T1000 (cell line): ENCODE data around the gene ZFAND2B.

Source experiments
- DNase-seq: peaks from one replicate; lab custom pipeline; 2025; ENCODE audit warnings: mixed read lengths; lab: John Stamatoyannopoulos, UW

The ZFAND2B gene

DNA sequence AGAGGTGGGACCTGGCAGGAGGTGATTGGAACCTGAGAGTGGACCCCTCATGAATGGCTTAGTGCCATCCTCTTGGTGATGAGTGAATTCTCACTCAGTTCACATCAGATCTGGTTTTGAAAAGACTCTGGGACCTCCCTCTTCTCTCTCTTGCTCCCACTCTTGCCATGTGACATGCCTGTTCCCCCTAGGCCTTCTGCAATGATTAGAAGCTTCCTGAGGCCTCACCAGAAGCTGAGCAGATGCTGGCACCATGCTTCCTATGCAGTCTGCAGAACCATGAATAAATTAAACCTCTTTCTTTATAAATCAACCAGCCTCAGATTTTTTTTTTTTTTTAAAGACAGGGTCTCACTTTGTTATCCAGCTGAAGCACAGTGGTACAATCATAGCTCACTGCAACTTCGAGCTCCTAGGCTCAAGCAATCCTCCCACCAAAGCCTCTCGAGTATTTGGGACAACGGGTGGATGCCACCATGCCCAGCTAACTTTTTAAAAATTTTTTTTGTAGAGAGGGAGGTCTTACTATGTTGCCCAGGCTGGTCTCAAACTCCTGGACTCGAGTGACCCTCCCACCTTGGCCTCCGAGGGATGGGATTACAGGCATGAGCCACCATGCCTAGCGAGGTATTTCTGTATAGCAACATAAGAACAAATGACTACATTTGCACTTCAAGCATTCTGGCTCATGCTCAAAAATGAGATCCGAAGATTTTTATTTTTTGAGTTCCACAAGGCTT lies 2.0 kb upstream of the ZFAND2B start:
- DNase-seq: no peak

GRCh38 chr2:219205165-219205538 lies 1.4 kb upstream of the ZFAND2B start:
- no peak for DNase-seq

GRCh38 chr2:219205981-219206327 lies 628 bp upstream of the ZFAND2B start:
- DNase-seq: no peak

DNA sequence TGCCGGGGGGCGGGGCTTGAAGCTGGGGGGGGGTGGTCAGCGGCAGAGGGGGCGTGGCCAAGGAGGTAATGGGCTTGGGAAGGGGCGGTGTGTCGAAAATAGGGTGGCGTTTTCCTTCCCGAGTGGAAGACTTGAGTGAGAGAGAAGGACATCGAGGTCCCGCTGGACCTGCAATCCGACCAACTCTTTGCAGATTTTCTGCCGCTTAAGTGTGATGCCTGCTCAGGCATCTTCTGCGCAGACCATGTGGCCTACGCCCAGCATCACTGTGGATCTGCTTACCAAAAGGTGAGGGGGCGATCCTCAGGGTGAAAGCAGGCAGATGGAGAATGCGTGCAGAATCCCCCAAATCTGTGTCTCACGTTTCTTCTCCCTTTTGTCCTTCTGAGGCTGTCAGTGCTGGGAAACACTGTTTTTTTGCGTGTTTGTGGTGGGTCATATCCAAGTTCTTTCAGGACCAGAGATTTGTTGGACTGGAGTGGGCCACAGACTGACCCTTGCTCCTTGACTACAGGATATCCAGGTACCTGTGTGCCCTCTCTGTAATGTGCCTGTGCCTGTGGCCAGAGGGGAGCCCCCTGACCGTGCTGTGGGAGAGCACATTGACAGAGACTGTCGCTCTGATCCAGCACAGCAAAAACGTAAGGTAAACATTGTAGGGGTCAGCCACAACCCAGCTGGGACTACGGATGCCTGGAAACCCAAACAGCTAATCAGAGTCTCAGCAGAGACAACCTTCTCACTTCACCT lies 727 bp downstream of the ZFAND2B start:
- DNase-seq: no peak

DNA sequence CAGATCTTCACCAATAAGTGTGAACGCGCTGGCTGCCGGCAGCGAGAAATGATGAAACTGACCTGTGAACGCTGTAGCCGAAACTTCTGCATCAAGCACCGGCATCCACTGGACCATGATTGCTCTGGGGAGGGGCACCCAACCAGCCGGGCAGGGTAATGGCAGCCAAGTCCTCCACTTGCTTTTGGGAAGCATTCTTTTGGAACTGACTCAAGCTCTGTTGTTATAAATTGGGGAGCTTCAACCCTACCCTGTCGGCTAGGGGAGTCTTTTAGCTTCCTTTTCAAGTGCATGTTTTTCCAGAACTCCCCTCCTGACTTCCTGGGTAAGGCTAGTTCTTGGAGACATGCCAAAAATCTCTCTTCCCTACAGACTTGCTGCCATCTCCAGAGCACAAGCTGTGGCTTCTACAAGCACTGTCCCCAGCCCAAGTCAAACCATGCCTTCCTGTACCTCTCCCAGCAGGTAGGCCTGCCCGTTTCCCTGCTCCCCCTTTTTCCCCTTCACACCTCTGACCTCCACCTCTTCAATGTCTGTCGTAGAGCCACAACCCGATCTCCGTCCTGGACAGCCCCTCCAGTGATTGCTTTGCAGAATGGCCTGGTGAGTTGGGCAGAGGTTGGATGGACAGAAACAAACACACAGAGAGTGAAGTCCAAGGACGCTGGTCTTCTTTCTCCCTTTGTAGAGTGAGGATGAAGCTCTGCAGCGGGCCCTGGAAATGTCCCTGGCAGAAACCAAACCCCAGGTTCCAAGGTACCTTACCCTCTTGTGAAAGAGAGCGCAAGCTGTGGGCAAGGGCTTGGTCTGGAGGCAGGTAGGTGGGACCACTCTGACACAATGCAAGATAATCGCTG lies 1.5 kb downstream of the ZFAND2B start:
- no peak for DNase-seq

DNA sequence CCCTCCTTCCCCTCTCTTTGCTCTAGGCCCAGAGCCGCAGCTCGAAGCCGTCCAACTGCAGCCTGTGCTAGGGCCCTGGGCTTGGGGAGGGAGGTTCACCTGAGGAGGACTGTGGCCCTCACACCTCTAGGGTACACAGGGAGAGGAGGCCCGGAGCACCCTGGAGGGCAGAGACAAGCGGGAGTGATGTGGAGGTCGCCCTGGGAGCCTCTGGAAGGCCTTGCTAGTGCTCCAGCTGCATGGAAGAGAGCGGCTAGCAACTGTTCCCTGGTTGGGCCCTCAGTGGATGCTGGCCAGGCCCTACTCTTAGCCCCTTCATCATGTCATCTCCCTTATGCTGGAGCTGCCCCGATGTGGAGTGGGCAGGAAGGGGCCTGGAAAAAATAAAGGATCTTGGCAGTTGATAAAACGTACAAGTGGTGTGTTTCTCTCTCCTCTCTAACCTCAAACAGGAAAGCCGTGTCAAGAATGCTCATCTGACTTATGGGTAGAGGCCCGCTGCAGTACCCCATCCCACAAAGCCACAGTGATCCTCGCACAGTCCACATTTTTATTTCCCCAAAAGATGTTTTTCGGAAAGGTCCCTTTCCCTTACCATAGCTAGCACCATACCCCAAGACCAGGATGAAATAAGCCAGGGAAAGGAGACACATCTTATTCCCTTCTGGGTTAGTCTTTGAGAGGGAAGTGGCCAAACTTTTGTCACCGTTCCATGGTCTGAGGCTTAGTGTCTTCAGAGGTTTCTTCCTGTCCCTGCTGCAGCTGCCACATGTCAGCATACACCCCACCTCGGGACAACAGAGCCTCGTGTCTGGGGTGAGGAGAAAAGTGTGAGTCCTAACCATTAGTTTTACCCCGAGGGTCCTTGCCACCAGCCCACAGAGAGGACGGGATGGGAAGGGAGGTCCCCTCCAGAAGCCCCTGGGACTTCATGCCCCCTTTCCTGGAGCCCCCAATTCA lies 2.9 kb downstream of the ZFAND2B start:
- no peak for DNase-seq

GRCh38 chr2:219210196-219210885 lies 3.8 kb downstream of the ZFAND2B start:
- no peak for DNase-seq

- no peak for DNase-seq
These were observed 4.3 kb downstream of the ZFAND2B start for GRCh38 chr2:219210886-219211362.

DNA sequence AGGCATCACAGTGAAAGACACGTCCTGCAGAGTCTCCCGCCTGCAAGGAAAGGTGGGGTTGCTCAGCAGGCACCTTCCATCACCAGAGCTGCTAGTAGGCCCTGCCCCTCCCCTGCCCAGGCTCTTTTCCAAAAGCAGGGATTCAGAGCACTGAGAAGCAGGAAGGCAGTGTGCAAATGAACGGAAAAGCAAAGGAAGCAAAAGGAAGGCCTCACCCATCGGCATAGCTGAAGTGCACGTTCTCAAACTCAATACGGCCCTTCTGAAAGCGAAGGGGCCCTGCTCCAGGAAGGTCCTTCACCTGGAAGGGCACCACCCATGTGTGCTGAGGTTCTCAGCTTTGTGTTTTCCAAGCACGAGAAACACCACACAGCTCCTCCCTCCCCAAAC lies 6.4 kb downstream of the ZFAND2B start:
- DNase-seq: no peak

GRCh38 chr2:219213486-219214071 lies 7.0 kb downstream of the ZFAND2B start:
- no peak for DNase-seq

- no peak for DNase-seq
These were observed 7.6 kb downstream of the ZFAND2B start for GRCh38 chr2:219214141-219214540.

DNA sequence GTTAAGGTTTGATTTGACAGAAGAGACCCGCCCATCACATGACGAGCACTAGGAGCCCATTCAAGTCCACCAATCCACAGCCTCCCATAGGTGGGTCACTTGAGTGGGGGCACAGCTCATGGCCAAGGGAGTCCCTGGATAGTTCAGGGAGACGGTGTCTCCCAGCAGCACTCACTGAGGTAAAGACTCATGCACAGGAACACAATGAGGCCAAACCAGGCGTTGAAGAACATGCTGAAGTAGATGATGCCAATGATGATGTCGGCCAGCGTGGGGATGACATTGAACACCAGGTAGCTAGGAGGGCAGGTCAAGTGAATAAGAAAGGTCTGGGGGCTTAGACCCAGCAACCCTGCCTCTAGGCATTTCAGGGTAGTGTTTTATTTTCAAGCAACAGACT lies 8.2 kb downstream of the ZFAND2B start:
- DNase-seq: no peak

- no peak for DNase-seq
These were observed 9.4 kb downstream of the ZFAND2B start for GRCh38 chr2:219215871-219216534.

DNA sequence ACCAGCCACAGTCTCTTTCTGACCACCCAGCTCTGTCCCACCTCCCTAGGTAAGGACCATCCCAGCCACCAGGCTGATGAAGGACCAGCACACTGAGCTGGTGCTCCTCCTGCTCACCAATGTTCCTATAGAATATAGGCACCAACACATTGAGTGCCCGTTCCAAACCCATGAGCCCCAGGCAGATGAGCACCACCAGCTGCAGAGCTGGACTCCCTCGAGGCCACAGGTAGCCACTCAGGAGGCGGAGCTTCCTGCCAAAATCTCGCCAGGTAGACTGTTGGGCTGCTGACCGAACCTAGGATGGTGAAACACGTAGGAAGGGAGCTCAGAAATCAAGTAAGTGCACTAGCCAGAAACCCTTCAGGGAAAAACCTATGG lies 9.9 kb downstream of the ZFAND2B start:
- DNase-seq: no peak

GRCh38 chr2:219218217-219218731 lies 11.7 kb downstream of the ZFAND2B start:
- peak; percentile 59 for DNase-seq

DNA sequence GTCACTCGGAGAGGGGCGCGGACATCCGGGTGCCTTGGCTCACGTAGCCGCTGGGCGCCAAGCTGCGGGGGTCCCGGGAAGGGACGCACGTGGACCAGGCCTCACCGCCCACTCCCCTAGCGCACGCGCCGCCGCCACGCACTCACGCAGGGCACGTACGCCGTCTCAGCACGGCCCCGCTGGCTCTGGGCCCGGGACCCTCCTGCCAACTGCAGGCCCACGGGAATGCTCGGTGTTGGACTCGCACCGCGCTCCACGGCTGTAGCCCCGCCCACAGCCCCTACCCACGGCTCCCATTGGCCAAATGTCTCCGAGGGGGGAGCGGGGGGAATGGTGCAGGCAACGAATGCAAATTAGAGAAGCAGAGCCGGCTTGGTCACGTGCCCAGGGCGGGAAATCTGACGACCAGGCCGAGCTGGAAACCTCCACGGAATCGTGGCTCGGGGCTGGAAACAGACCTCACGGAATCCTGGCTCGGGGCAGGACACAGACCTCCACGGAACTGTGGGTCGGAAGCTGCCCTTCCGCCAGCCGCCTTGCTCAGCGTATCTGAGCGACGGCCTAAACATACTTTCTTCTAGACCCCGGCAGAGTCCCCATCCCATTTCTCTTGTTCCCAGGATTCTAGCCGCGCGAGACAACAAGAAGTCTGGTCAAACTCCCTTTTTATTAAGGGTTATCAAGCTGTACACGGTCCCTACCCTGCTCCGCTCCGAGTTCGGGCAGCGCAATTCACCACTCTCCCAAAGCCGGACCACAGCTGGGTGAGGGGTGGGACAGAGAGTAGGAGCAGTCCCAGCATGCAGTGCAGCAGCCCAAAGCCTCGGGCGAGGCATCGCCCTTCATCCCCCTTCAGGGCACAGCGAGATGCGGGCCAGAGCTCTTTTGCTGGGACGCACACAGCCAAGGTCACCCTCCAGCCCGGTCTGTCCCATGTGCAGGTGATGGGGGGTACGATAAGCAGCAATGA lies 12.4 kb downstream of the ZFAND2B start, which contains the start of gene ABCB6:
TSS of gene ABCB6 (minus strand) at position 227 of the 970 bp plus-strand sequence. CDS start 285 bp downstream, outside the sequence.
- DNase-seq: peak; percentile 91

DNA sequence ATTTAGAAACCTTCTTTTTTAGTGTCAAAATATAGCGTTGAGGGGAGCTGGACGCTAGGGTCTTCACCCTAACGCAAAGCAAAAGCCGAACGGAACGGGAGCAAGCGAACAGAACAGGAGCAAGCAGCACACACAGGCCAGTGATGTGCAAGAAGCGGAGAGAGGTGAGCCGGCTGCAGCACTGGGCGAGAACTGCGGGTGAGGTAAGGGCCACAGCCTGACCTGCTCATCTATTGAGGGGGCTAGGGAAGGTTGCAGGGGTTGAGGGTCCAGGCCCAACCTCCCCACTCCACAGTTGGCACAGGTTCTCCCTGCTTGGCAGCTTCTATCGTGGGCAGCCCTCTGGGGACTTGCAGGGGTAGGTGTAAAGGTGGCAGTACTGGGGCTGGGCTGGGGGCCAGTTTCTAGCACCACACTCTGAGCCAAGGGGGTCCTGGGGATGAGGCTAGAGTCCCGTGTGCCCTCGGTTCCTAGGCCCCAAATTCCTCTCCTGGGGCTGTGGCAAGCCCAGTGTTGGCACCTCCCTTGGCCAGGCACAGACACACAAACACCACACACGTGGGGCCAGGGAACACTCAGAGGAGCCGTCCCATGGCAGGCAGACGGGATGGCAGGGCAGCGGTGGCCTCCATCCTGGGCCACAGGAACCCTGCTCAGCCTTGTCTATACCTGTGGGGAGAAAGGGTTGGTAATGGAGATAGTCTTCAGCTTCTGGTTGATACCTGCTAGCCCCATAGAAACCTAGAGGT lies 13.4 kb downstream of the ZFAND2B start:
- no peak for DNase-seq
